Natural killer cell (primary cell): ENCODE data around the gene EPHB2. TPM values are rescaled to one million over a fixed set of nuclear protein-coding genes. Genes with fewer than 3 reads are reported as not detected.

ENCODE experiments used
- ATAC-seq, 3 donors: fragments of 150-1000 bp in 2 of 3; fragments of 200-7000 bp in 1 of 3; cut with Tn5 transposase; 1 replicate in 1 of 3; 2 replicates in 2 of 3; pipeline ENCODE4 v1.10.0; 2021; ENCODE audit warnings: mild to moderate bottlenecking in 2 of 3, moderate library complexity in 2 of 3
- DNase-seq, 2 donors: peaks; one replicate each; pipeline versions ENCODE4 v3.0.0 to v3.0.0-alpha.2; 2013 to 2021; ENCODE audit warnings: mixed read lengths in 1 of 2
- H3K27ac ChIP-seq: one replicate; pipeline ENCODE4 v1.5.1; 2013; ENCODE audit warnings: mild to moderate bottlenecking, low read length
- H3K27me3 ChIP-seq: one replicate; pipeline ENCODE4 v1.6.1; 2013; ENCODE audit warnings: low read length; ENCODE audit not compliant: control insufficient read depth, insufficient read depth
- H3K36me3 ChIP-seq: one replicate; pipeline ENCODE4 v1.6.1; 2013; ENCODE audit warnings: low read length; ENCODE audit not compliant: control insufficient read depth, insufficient read depth
- H3K4me1 ChIP-seq: one replicate; pipeline ENCODE4 v1.6.1; 2013; ENCODE audit warnings: low read length; ENCODE audit not compliant: control insufficient read depth, insufficient read depth
- H3K4me3 ChIP-seq: one replicate; pipeline ENCODE4 v1.5.1; 2013; ENCODE audit warnings: low read length
- H3K9me3 ChIP-seq: one replicate; pipeline ENCODE4 v1.6.1; 2013; ENCODE audit warnings: low read length; ENCODE audit not compliant: control insufficient read depth, insufficient read depth
- H3K27ac Mint-ChIP-seq, 2 donors: one replicate each; pipeline ENCODE4 v1.8.0; 2022; ENCODE audit warnings: mild to moderate bottlenecking in 2 of 2, mixed read lengths in 2 of 2, moderate library complexity in 1 of 2
- H3K27me3 Mint-ChIP-seq, 2 donors: one replicate each; pipeline ENCODE4 v1.8.0; 2022; ENCODE audit warnings: low read depth in 2 of 2, mixed read lengths in 2 of 2
- H3K36me3 Mint-ChIP-seq: one replicate; pipeline ENCODE4 v1.8.0; 2022; ENCODE audit warnings: mixed read lengths
- H3K4me1 Mint-ChIP-seq, 2 donors: one replicate each; pipeline ENCODE4 v1.8.0; 2022; ENCODE audit warnings: mixed read lengths in 2 of 2
- H3K4me3 Mint-ChIP-seq: one replicate; pipeline ENCODE4 v1.8.0; 2022; ENCODE audit warnings: mild to moderate bottlenecking, moderate library complexity, mixed read lengths
- H3K9me3 Mint-ChIP-seq, 2 donors: one replicate each; pipeline ENCODE4 v1.8.0; 2022; ENCODE audit warnings: mixed read lengths in 2 of 2
- WGBS: methylation state at CpG from one replicate; pipeline ENCODE4 v1.1.7; 2013; ENCODE audit warnings: missing lambda C conversion rate; ENCODE audit not compliant: insufficient coverage; 5-methylcytosine and 5-hydroxymethylcytosine counted together
- intact Hi-C: fragments of 100-400 bp; cut with micrococcal nuclease; formaldehyde crosslinking; loops from one replicate; pipeline ENCODE4 v1.14.2; 2022
- total RNA-seq, 4 donors: library from RNA; stranded (reverse); fragments of 120-200 nt in 1 of 4; gene quantifications; one replicate each; pipeline versions ENCODE4 v1.2.3 to v1.2.4, GENCODE V29; 2013 to 2022
- TF ChIP-seq, protein P1 (sequence below): fragments of 200-600 bp; IDR thresholded peaks from one replicate; pipeline ENCODE4 v1.8.0; 2022; ENCODE audit warnings: antibody characterized with exemption

EPHB2 gene
- total RNA-seq, 3 donors from 2014 or later (not counting 1 experiment from before 2014, with no cell fraction given), result 0.14 to 0.23 TPM; not detected in 1

- intact Hi-C loops, result no loop called here
- H3K27ac Mint-ChIP-seq, result no peak overlapping the region
- Histone ChIP-seq H3K27me3 (no peaks in the 10 kb centered on the region), H3K36me3 (no peaks in the 10 kb centered on the region), H3K27ac (no peak overlapping the region), H3K4me3 (no peak overlapping the region), H3K4me1 (no peaks in the 10 kb centered on the region), H3K9me3 (no peaks in the 10 kb centered on the region)
- TF ChIP-seq, protein P1, sequence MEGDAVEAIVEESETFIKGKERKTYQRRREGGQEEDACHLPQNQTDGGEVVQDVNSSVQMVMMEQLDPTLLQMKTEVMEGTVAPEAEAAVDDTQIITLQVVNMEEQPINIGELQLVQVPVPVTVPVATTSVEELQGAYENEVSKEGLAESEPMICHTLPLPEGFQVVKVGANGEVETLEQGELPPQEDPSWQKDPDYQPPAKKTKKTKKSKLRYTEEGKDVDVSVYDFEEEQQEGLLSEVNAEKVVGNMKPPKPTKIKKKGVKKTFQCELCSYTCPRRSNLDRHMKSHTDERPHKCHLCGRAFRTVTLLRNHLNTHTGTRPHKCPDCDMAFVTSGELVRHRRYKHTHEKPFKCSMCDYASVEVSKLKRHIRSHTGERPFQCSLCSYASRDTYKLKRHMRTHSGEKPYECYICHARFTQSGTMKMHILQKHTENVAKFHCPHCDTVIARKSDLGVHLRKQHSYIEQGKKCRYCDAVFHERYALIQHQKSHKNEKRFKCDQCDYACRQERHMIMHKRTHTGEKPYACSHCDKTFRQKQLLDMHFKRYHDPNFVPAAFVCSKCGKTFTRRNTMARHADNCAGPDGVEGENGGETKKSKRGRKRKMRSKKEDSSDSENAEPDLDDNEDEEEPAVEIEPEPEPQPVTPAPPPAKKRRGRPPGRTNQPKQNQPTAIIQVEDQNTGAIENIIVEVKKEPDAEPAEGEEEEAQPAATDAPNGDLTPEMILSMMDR, result no peak
- ATAC-seq (no peak), DNase-seq (no peak)
- no CpG with 5 or more reads among the region's 1 CpG for WGBS
- no peak overlapping the region for H3K4me3 Mint-ChIP-seq
- no peaks in the 10 kb centered on the region for H3K4me1 Mint-ChIP-seq
- H3K9me3 Mint-ChIP-seq, result no peaks in the 10 kb centered on the region
- no peaks in the 10 kb centered on the region for H3K36me3 Mint-ChIP-seq
- no peaks in the 10 kb centered on the region for H3K27me3 Mint-ChIP-seq
Observed at GRCh38 chr1:22752339-22752738, 41.7 kb downstream of the EPHB2 start.

DNA sequence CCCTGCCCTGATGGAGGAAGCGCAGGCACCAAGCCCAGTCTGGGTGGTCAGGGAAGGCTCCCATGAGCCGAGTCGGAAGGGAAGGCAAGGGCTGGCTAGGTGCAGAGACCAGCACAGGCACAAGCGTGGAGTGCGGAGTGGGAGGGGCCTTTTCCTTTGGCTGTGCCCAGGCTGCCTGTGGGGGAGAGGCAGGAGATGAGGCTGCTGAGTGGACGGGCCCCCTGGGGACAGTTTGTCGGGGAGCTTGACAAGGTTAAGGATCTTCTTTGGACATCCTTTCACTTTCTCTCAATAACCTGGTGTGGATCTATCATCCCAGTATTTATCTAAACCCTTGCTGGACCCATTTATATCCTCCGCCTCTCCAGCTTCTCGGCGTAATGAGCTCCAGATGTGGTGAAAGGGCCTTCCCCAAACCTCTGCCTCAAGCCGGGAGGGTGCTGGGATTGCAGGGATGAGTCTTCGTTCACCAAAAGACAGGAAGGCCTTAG lies 42.9 kb downstream of the EPHB2 start:
- WGBS, result 84% methylated on average over 12 of the region's 12 CpGs
- Histone ChIP-seq H3K4me3 (no peak overlapping the region), H3K4me1 (no peaks in the 10 kb centered on the region), H3K36me3 (no peaks in the 10 kb centered on the region), H3K27me3 (no peaks in the 10 kb centered on the region), H3K9me3 (no peaks in the 10 kb centered on the region), H3K27ac (no peak overlapping the region)
- DNase-seq (no peak), ATAC-seq (no peak)
- Mint-ChIP-seq H3K27me3 (no peaks in the 10 kb centered on the region), H3K9me3 (no peaks in the 10 kb centered on the region), H3K27ac (no peak overlapping the region), H3K4me1 (no peaks in the 10 kb centered on the region), H3K4me3 (no peak overlapping the region), H3K36me3 (no peaks in the 10 kb centered on the region)
- TF ChIP-seq, protein P1, result no peak
- intact Hi-C loops, result no loop called here

GRCh38 chr1:22754106-22754768 lies 43.6 kb downstream of the EPHB2 start:
- DNase-seq (no peak), ATAC-seq (no peak)
- no peak overlapping the region for H3K27ac Mint-ChIP-seq
- H3K4me3 ChIP-seq, result no peak overlapping the region
- no peak overlapping the region for H3K4me3 Mint-ChIP-seq
- no peaks in the 10 kb centered on the region for H3K36me3 ChIP-seq
- no peaks in the 10 kb centered on the region for H3K27me3 Mint-ChIP-seq
- WGBS, result 71% methylated on average over 9 of the region's 10 CpGs
- intact Hi-C loops, result no loop called here
- H3K27me3 ChIP-seq, result no peaks in the 10 kb centered on the region
- no peak overlapping the region for H3K27ac ChIP-seq
- no peaks in the 10 kb centered on the region for H3K4me1 Mint-ChIP-seq
- H3K9me3 ChIP-seq, result no peaks in the 10 kb centered on the region
- H3K9me3 Mint-ChIP-seq, result no peaks in the 10 kb centered on the region
- TF ChIP-seq, protein P1, result no peak
- no peaks in the 10 kb centered on the region for H3K4me1 ChIP-seq
- no peaks in the 10 kb centered on the region for H3K36me3 Mint-ChIP-seq

GRCh38 chr1:22754824-22755223 lies 44.2 kb downstream of the EPHB2 start:
- Histone ChIP-seq H3K27me3 (no peaks in the 10 kb centered on the region), H3K4me3 (no peak overlapping the region), H3K36me3 (no peaks in the 10 kb centered on the region), H3K27ac (no peak overlapping the region), H3K4me1 (no peaks in the 10 kb centered on the region), H3K9me3 (no peaks in the 10 kb centered on the region)
- no peak for ATAC-seq
- DNase-seq, result no peak
- H3K36me3 Mint-ChIP-seq, result no peaks in the 10 kb centered on the region
- TF ChIP-seq, protein P1, result no peak
- WGBS, result 74% methylated on average over 7 of the region's 7 CpGs
- no peaks in the 10 kb centered on the region for H3K4me1 Mint-ChIP-seq
- H3K27me3 Mint-ChIP-seq, result no peaks in the 10 kb centered on the region
- no peak overlapping the region for H3K4me3 Mint-ChIP-seq
- intact Hi-C loops, result no loop called here
- no peaks in the 10 kb centered on the region for H3K9me3 Mint-ChIP-seq
- H3K27ac Mint-ChIP-seq, result no peak overlapping the region
